Renal cortical epithelial cell (primary cell): ENCODE measurements around the gene PRAMEF12. TPM values are rescaled to one million over a fixed set of nuclear protein-coding genes. Genes with fewer than 3 reads are reported as not detected.
"Not testable (repeated sequence)": the region's sequence is repeated elsewhere in the genome, so short reads cannot be mapped to it uniquely, and the experiment has no call there.

Source experiments
- DNase-seq: peaks from one replicate; pipeline ENCODE4 v3.0.0-alpha.2; 2011; ENCODE audit warnings: low read depth
- total RNA-seq: library from RNA; depleted of rRNA; stranded (reverse); fragments of >200 nt; gene quantifications from 2 replicates; pipeline ENCODE4 v1.2.3, GENCODE V29; 2014

The PRAMEF12 gene
- total RNA-seq, 1 donor from 2014 or later, result not detected

GRCh38 chr1:12770620-12771019, 2.9 kb upstream of the PRAMEF12 start:
- no peak for DNase-seq

- no peak for DNase-seq
These were observed 2.4 kb upstream of the PRAMEF12 start for GRCh38 chr1:12771186-12771585.

- no peak for DNase-seq
These were observed 1.0 kb upstream of the PRAMEF12 start for GRCh38 chr1:12772520-12772919.

- no peak for DNase-seq
These were observed 1.3 kb downstream of the PRAMEF12 start for GRCh38 chr1:12774801-12775345.

GRCh38 chr1:12775443-12775842, 1.9 kb downstream of the PRAMEF12 start:
- no peak for DNase-seq

- no peak for DNase-seq
These were observed 3.4 kb downstream of the PRAMEF12 start for GRCh38 chr1:12776801-12777557.

- DNase-seq, result no peak
These were observed 4.5 kb downstream of the PRAMEF12 start for GRCh38 chr1:12778061-12778460.

- DNase-seq, result no peak
These were observed 5.4 kb downstream of the PRAMEF12 start for GRCh38 chr1:12778907-12779306.

GRCh38 chr1:12781488-12781887, 8.0 kb downstream of the PRAMEF12 start:
- not testable (repeated sequence) for DNase-seq

- DNase-seq, result not testable (repeated sequence)
These were observed 10.2 kb downstream of the PRAMEF12 start for GRCh38 chr1:12783783-12784182.

GRCh38 chr1:12784729-12785128, 11.2 kb downstream of the PRAMEF12 start:
- DNase-seq, result not testable (repeated sequence)

- DNase-seq, result not testable (repeated sequence)
These were observed 17.6 kb downstream of the PRAMEF12 start, which contains the start of gene PRAMEF1 for GRCh38 chr1:12791097-12791496. Gene PRAMEF1 (plus strand): TSS chr1:12791397. CDS start chr1:12793228, 1,831 bp downstream.

- DNase-seq, result peak; percentile 6
These were observed 25.4 kb downstream of the PRAMEF12 start for GRCh38 chr1:12798911-12799310.

- no peak for DNase-seq
These were observed 26.2 kb downstream of the PRAMEF12 start for GRCh38 chr1:12799730-12800129.

GRCh38 chr1:12809933-12810332, 36.4 kb downstream of the PRAMEF12 start:
- DNase-seq, result no peak

- peak; percentile 19 for DNase-seq
These were observed 37.3 kb downstream of the PRAMEF12 start for GRCh38 chr1:12810691-12811408.

- no peak for DNase-seq
These were observed 37.9 kb downstream of the PRAMEF12 start for GRCh38 chr1:12811409-12811784.

- DNase-seq, result not testable (repeated sequence)
These were observed 45.5 kb downstream of the PRAMEF12 start for GRCh38 chr1:12819061-12819460.

Other genes starting within 250 kb of the PRAMEF12 start
- gene DHRS3, start 155.5 kb upstream of the PRAMEF12 start, total RNA-seq, result 28.9 and 66.2 TPM in 2 replicates
- gene AADACL4, start 129.7 kb upstream of the PRAMEF12 start, total RNA-seq, result not detected in 2 replicates
- not detected in 2 replicates for gene AADACL3, start 57.6 kb upstream of the PRAMEF12 start, total RNA-seq
- not detected in 2 replicates for gene CFAP107, start 27.5 kb upstream of the PRAMEF12 start, total RNA-seq
- 0.10 TPM in 1 of 2 replicates, not detected in the other for gene PRAMEF1, start 17.7 kb downstream of the PRAMEF12 start, total RNA-seq
- gene PRAMEF11, start 57.7 kb downstream of the PRAMEF12 start, total RNA-seq, result not detected in 2 replicates
- not detected in 2 replicates for gene HNRNPCL1, start 75.0 kb downstream of the PRAMEF12 start, total RNA-seq
- not detected in 2 replicates for gene PRAMEF2, start 83.3 kb downstream of the PRAMEF12 start, total RNA-seq
- not detected in 2 replicates for gene PRAMEF4, start 112.5 kb downstream of the PRAMEF12 start, total RNA-seq
- gene PRAMEF10, start 124.5 kb downstream of the PRAMEF12 start, total RNA-seq, result not detected in 2 replicates
- gene PRAMEF7, start 142.9 kb downstream of the PRAMEF12 start, total RNA-seq, result not detected in 2 replicates
- not detected in 2 replicates for gene PRAMEF6, start 173.8 kb downstream of the PRAMEF12 start, total RNA-seq